ENCODE results near the gene NAALADL2.

GRCh38 chr3:175214216-175214615 lies 355.1 kb downstream of the NAALADL2 start:
- no peak for TF ChIP-seq CTCF (conservative IDR thresholded peaks at IDR 0.05; ENCODE audit: low read depth, low read length)
- TF ChIP-seq EZH2 (IDR thresholded peaks at IDR 0.05; ENCODE audit: low read length, unreplicated experiment), result no peak
- TF ChIP-seq EZH2phosphoT487 (IDR thresholded peaks at IDR 0.05; ENCODE audit: borderline replicate concordance, low read length), result no peak
